HepG2 (cell line): ENCODE measurements around the gene MPC1. TPM values are rescaled to one million over a fixed set of nuclear protein-coding genes. Genes with fewer than 3 reads are reported as not detected.

ENCODE experiments used
- CCAR2 ChIP-seq: fragments of 200-400 bp; formaldehyde crosslinking; optimal IDR thresholded peaks from 2 replicates; pipeline ENCODE3; 2018; ENCODE audit warnings: low read depth, mild to moderate bottlenecking, low read length, moderate library complexity
- FOXA1 ChIP-seq, 2 experiments: fragments of 450-650 bp in 1 of 2; sonication (generic) in 1 of 2; formaldehyde crosslinking in 1 of 2; IDR thresholded peaks; 2 replicates each; pipeline versions ENCODE4 v1.4.0 to v1.6.1; 2016 to 2020; ENCODE audit warnings: missing genetic modification reagents in 1 of 2
- MBNL3 ChIP-seq: fragments of 250-450 bp; sonication (Bioruptor Pico); conservative IDR thresholded peaks from 2 replicates; pipeline ENCODE4 v1.8.0; 2022; ENCODE audit warnings: mild to moderate bottlenecking, inconsistent platforms
- MED13 ChIP-seq: sonication (generic); formaldehyde crosslinking; IDR thresholded peaks from 2 replicates; pipeline ENCODE4 v1.5.0; 2020; ENCODE audit warnings: missing genetic modification reagents
- MTF2 ChIP-seq: sonication (generic); formaldehyde crosslinking; IDR thresholded peaks from 2 replicates; pipeline ENCODE4 v1.5.0; 2020; ENCODE audit warnings: missing genetic modification reagents, borderline replicate concordance
- NFAT5 ChIP-seq: sonication (generic); formaldehyde crosslinking; IDR thresholded peaks from 2 replicates; pipeline ENCODE4 v1.4.0; 2020; ENCODE audit warnings: missing genetic modification reagents
- NFKBIZ ChIP-seq: IDR thresholded peaks from 2 replicates; pipeline ENCODE4 v1.6.1; 2018; ENCODE audit warnings: missing genetic modification reagents, missing compliant biosample characterization
- RARA ChIP-seq: IDR thresholded peaks from 2 replicates; pipeline ENCODE4 v1.6.1; 2016; ENCODE audit warnings: missing genetic modification reagents, missing compliant biosample characterization
- REXO4 ChIP-seq: sonication (generic); formaldehyde crosslinking; IDR thresholded peaks from 2 replicates; pipeline ENCODE4 v1.8.0; 2022; ENCODE audit warnings: missing genetic modification reagents, mild to moderate bottlenecking, borderline replicate concordance
- RORA ChIP-seq: sonication (generic); formaldehyde crosslinking; IDR thresholded peaks from 2 replicates; pipeline ENCODE4 v1.5.0; 2020; ENCODE audit warnings: mild to moderate bottlenecking, missing genetic modification reagents, moderate library complexity
- YEATS2 ChIP-seq: sonication (generic); formaldehyde crosslinking; IDR thresholded peaks from 2 replicates; pipeline ENCODE4 v1.4.0; 2020; ENCODE audit warnings: missing genetic modification reagents, borderline replicate concordance
- ZBED4 ChIP-seq: sonication (generic); formaldehyde crosslinking; IDR thresholded peaks from 2 replicates; pipeline ENCODE4 v1.4.0; 2020; ENCODE audit warnings: missing genetic modification reagents, borderline replicate concordance
- ZBTB25 ChIP-seq: IDR thresholded peaks from 2 replicates; pipeline ENCODE4 v1.6.1; 2018; ENCODE audit warnings: missing genetic modification reagents
- ZBTB3 ChIP-seq: sonication (generic); formaldehyde crosslinking; IDR thresholded peaks from 2 replicates; pipeline ENCODE4 v1.4.0; 2020; ENCODE audit warnings: low read depth, mild to moderate bottlenecking, moderate library complexity, missing genetic modification reagents, borderline replicate concordance
- ZNF10 ChIP-seq: sonication (generic); formaldehyde crosslinking; IDR thresholded peaks from 2 replicates; pipeline ENCODE4 v1.4.0; 2020; ENCODE audit warnings: mild to moderate bottlenecking, low read depth, missing genetic modification reagents, borderline replicate concordance
- ZNF207 ChIP-seq: fragments of 450-650 bp; IDR thresholded peaks from 2 replicates; pipeline ENCODE4 v1.6.1; 2016; ENCODE audit warnings: antibody characterized with exemption, borderline replicate concordance
- ZNF224 ChIP-seq: sonication (generic); formaldehyde crosslinking; IDR thresholded peaks from 2 replicates; pipeline ENCODE4 v1.5.0; 2020; ENCODE audit warnings: mild to moderate bottlenecking, missing genetic modification reagents
- ZNF232 ChIP-seq: sonication (generic); formaldehyde crosslinking; IDR thresholded peaks from 2 replicates; pipeline ENCODE4 v1.4.0; 2020; ENCODE audit warnings: missing genetic modification reagents, borderline replicate concordance
- ZNF331 ChIP-seq: sonication (generic); formaldehyde crosslinking; IDR thresholded peaks from 2 replicates; pipeline ENCODE4 v1.4.0; 2020; ENCODE audit warnings: missing genetic modification reagents
- ZNF619 ChIP-seq: sonication (generic); formaldehyde crosslinking; IDR thresholded peaks from 2 replicates; pipeline ENCODE4 v1.4.0; 2020; ENCODE audit warnings: mild to moderate bottlenecking, missing genetic modification reagents
- ZNF792 ChIP-seq: IDR thresholded peaks from 2 replicates; pipeline ENCODE4 v1.6.1; 2016
- polyA plus RNA-seq, 8 experiments: library from polyadenylated mRNA; depleted of rRNA in 3 of 8; stranded (reverse) in 7 of 8; unstranded in 1 of 8; fragments of >200 nt; fragmentation: Illumina TruSeq in 4 of 8; extraction: Trizol in 4 of 8; gene quantifications; 2 replicates each; pipeline versions ENCODE4 v1.2.1 to v1.2.3, GENCODE V29; 2011 to 2016; ENCODE audit warnings: low read depth in 4 of 8, missing spikeins in 1 of 8, mixed read lengths in 1 of 8; ENCODE audit not compliant: insufficient read depth in 1 of 8
- total RNA-seq, 5 experiments: library from RNA; depleted of rRNA; stranded (reverse); fragments of >200 nt; fragmentation: Illumina TruSeq; extraction: Trizol; gene quantifications; 2 replicates each; pipeline ENCODE4 v1.2.3, GENCODE V29; 2016; ENCODE audit warnings: low read depth in 1 of 5

The MPC1 gene
- total and polyA plus RNA-seq, 2 of the 13 experiments (the other 11 are each of a cell fraction or from before 2014, with no cell fraction given), result 189 to 214 TPM

- TF ChIP-seq ZBED4 (CRISPR knock-in tag), result 0 out of 2 replicates have a peak, but pooled peaks have one; percentile 36
- peak; percentile 48; the same call in 1 of the 2 replicates for TF ChIP-seq ZNF232 (CRISPR knock-in tag)
- TF ChIP-seq ZNF224, result no peak
- TF ChIP-seq MBNL3 (CRISPR knock-in tag), result no peak
- no peak for TF ChIP-seq CCAR2
- no peak for TF ChIP-seq FOXA1 (IDR thresholded peaks at IDR 0.05)
- peak; percentile 55 for TF ChIP-seq FOXA1 (CRISPR knock-in tag; IDR thresholded peaks at IDR 0.05)
- TF ChIP-seq ZNF207, result no peak
- no peak; the same call in 1 of the 2 replicates for TF ChIP-seq ZBTB3 (CRISPR knock-in tag)
- no peak for TF ChIP-seq NFAT5 (CRISPR knock-in tag)
- TF ChIP-seq MED13 (CRISPR knock-in tag), result peak; percentile 94
- no peak; the same call in 1 of the 2 replicates for TF ChIP-seq ZNF792 (CRISPR knock-in tag)
- TF ChIP-seq YEATS2, result no peak; the same call in 1 of the 2 replicates
- peak; percentile 97 for TF ChIP-seq NFKBIZ (CRISPR knock-in tag)
- TF ChIP-seq ZNF10 (CRISPR knock-in tag), result no peak
- TF ChIP-seq REXO4, result no peak
- no peak for TF ChIP-seq RORA (CRISPR knock-in tag)
- TF ChIP-seq ZBTB25 (CRISPR knock-in tag), result peak; percentile 66; the same call in 1 of the 2 replicates
- TF ChIP-seq ZNF619, result no peak
- peak; percentile 67; the same call in 1 of the 2 replicates for TF ChIP-seq ZNF331 (CRISPR knock-in tag)
- peak; percentile 95 for TF ChIP-seq RARA (CRISPR knock-in tag)
- TF ChIP-seq MTF2 (CRISPR knock-in tag), result no peak
Measured at GRCh38 chr6:166387642-166388289, 5.0 kb upstream of the MPC1 start (continued).
